Epithelial cell of prostate (primary cell): ENCODE measurements around the gene TPRG1L.
A peak's percentile ranks its signal among the peaks of the same experiment; 100 is the strongest.
"Not testable (repeated sequence)": the region's sequence is repeated elsewhere in the genome, so short reads cannot be mapped to it uniquely, and the experiment has no call there.

Experiments used
- DNase-seq: peaks from one replicate; pipeline ENCODE4 v3.0.0-alpha.2; 2011; ENCODE audit warnings: low read depth, low spot score
- H3K27ac ChIP-seq: fragments of 450-650 bp; 2 replicates; pipeline ENCODE4 v1.5.1; 2017; ENCODE audit warnings: mild to moderate bottlenecking

Gene TPRG1L

GRCh38 chr1:3624200-3625136, at the start of gene TPRG1L:
Gene TPRG1L (plus strand): TSS chr1:3625015. CDS start chr1:3625073, 58 bp downstream.
- DNase-seq = peak; percentile 73
- peak within 1 kb of the TSS; percentile 17 for H3K27ac ChIP-seq

DNA sequence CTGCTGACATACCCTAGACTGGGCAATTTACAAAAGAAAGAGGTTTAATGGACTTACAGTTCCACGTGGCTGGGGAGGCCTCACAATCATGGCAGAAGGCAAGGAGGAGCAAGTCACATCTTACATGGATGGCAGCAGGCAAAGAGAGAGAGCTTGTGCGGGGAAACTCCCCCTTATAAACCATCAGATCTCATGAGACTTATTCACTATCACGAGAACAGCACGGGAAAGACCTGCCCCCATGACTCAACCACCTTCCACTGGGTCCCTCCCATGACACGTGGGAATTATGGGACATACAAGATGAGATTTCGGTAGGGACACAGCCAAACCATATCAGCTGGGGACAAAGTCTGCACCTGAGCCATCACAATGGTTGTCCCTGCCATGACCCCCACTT, 49.3 kb upstream of the TPRG1L start:
- not testable (repeated sequence) for H3K27ac ChIP-seq, DNase-seq

- DNase-seq = no peak
These were observed 48.8 kb upstream of the TPRG1L start for GRCh38 chr1:3575993-3576392.

GRCh38 chr1:3577300-3577699, 47.5 kb upstream of the TPRG1L start:
- no peak overlapping the region for H3K27ac ChIP-seq
- DNase-seq = no peak

More at GRCh38 chr1:3575993-3576392, 48.8 kb upstream of the TPRG1L start:
- H3K27ac ChIP-seq = no peak overlapping the region

- H3K27ac ChIP-seq = no peak overlapping the region
- DNase-seq = no peak
These were observed 46.9 kb upstream of the TPRG1L start for GRCh38 chr1:3577711-3578432.

DNA sequence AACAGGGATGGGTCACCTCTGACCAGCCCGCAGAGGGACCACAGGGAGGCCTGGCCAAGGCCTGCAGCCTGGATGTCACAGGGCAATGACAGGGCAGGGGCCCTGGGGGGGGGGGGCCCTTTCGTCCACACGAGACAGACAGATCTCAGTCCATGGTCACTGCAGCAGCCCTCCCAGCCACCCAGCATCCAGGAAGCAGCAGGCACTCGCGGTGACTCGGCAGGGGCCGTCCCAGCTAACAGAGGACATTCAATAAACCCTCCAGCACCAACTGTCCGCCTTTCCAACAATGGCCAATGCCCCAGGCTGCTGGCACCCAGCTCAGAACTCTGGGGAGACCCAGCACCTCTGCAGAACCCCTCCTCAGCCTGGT, 46.4 kb upstream of the TPRG1L start:
- no peak for DNase-seq
- H3K27ac ChIP-seq = no peak overlapping the region

DNA sequence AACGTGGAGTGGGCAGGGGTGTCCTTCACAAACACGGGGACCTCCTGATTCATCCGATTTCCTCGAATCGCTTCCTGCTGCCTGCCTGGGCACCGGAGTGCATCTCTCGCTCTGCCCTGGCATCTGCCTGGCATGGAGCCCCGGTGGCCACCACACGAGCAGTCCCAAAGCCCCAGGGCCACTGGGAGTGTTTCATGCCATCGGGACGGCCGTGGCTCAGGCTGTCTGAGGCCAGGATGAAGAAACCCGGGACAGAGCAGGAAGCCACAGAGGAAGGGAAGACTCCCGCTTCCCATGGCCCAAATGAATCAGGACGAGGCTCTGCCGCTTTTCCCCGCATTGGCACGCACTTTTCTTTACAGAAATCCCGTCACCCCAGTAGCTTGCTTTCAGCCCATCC, 45.9 kb upstream of the TPRG1L start:
- DNase-seq = no peak
- no peak overlapping the region for H3K27ac ChIP-seq

DNA sequence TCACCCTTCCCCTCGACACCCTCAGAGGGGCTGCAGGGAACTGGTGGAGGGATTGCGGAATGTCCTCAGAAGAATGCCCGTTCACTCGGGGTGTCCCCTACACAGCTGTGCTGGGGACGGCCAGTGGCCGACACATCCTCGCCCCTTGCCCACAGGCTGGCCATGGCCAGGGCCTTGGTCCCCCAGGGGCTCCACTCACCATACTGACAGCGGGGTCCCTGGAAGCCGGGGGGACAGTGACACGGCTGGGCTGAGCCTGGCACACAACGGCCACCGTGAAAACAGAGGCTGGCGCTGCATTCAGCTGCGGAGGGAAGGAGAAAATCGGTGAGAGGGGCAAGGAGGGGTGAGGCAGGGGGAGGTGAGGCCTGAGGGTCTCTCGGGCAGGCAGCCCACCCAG, 45.2 kb upstream of the TPRG1L start:
- no peak for DNase-seq
- no peak overlapping the region for H3K27ac ChIP-seq

- H3K27ac ChIP-seq = no peak overlapping the region
- DNase-seq = no peak
These were observed 44.6 kb upstream of the TPRG1L start for GRCh38 chr1:3580231-3580630.

GRCh38 chr1:3581296-3582036, 43.3 kb upstream of the TPRG1L start:
- no peak for DNase-seq
- no peak overlapping the region for H3K27ac ChIP-seq

DNA sequence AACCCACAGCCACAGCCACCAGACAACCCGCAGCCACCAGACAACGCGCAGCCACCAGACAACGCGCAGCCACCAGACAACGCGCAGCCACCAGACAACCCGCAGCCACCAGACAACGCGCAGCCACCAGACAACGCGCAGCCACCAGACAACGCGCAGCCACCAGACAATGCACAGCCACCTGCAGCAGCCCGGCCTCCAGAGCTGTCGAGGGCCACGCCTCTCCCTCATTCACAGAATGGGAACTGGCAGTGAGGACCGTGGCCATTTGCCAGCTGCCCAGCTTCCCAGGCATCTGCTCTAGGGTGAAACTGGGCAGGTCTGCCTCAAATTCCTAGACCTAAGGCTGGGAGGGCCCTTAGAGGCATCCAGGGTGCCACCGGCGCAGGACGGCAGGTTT, 41.1 kb upstream of the TPRG1L start:
- DNase-seq, H3K27ac ChIP-seq: not testable (repeated sequence)

DNA sequence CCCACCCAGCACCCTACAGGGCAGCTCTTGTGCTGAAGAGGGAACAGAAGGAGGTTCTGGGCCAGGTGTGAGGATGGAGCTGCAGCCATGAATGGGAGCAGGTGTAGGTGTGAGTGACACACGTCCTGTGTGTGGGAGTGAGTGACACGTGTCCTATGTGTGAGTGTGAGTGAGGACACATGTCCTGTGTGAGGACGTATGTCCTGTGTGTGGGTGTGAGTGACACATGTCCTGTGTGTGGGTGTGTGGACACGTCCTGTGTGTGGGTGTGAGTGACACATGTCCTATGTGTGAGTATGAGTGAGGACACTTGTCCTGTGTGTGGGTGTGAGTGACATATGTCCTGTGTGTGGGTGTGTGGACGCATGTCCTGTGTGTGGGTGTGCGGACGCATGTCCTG, 39.9 kb upstream of the TPRG1L start:
- DNase-seq = no peak
- no peak overlapping the region for H3K27ac ChIP-seq

GRCh38 chr1:3585353-3585868, 39.4 kb upstream of the TPRG1L start:
- DNase-seq = not testable (repeated sequence)

DNA sequence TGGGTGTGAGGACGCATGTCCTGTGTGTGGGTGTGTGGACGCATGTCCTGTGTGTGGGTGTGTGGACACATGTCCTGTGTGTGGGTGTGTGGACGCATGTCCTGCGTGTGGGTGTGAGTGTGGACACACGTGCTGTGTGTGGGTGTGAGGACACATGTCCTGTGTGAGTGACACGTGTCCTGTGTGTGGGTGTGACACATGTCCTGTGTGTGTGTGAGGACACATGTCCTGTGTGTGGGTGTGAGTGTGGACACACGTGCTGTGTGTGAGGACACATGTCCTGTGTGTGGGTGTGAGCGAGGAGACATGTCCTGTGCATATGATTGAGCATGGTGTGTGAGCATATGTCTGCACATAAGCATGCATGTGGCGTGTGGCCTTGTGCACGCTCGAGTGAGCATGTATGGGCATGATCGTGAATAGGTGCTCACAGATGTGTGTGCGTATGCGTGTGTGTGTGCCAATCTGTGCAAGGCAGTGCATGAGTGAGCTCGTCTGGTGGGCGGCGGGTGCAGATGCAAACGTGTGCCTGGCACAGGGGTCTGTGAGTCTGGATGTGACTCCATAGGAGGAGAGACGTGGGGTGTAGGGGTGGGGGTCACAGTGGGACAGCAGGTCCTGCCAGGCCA, 38.8 kb upstream of the TPRG1L start:
- no peak for DNase-seq
- no peak overlapping the region for H3K27ac ChIP-seq

More at GRCh38 chr1:3585353-3585868, 39.4 kb upstream of the TPRG1L start:
- not testable (repeated sequence) for H3K27ac ChIP-seq

- DNase-seq = no peak
- no peak overlapping the region for H3K27ac ChIP-seq
These were observed 37.6 kb upstream of the TPRG1L start for GRCh38 chr1:3586986-3587759.

DNA sequence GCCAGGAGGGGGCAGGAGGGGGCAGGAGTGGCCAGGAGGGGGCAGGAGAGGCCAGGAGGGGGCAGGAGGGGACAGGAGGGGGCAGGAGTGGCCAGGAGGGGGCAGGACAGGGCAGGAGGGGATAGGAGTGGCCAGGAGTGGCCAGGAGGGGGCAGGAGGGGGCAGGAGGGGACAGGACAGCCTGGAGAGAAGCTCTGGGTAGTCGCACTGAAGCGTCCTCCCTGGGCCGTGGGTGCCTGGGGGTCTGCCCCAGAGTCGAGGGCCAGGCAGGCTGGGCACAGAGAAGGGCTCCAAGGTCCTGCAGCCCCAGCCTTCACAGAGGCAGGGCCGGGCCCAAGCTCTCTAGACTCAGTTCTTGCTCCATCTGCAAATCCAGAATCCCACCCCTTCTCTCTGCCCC, 36.4 kb upstream of the TPRG1L start:
- DNase-seq = no peak
- H3K27ac ChIP-seq = no peak overlapping the region

- no peak for DNase-seq
- no peak overlapping the region for H3K27ac ChIP-seq
These were observed 34.6 kb upstream of the TPRG1L start for GRCh38 chr1:3590139-3590763.

- DNase-seq = no peak
- H3K27ac ChIP-seq = no peak overlapping the region
These were observed 33.6 kb upstream of the TPRG1L start for GRCh38 chr1:3590951-3591865.
